ENCODE measurements around the gene TMEM202.
"Not testable (repeated sequence)": the region's sequence is repeated elsewhere in the genome, so short reads cannot be mapped to it uniquely, and the experiment has no call there.

Gene TMEM202

GRCh38 chr15:72398648-72399047 lies 543 bp downstream of the TMEM202 start:
- no peak for TF ChIP-seq CTCF (IDR thresholded peaks at IDR 0.05; ENCODE audit: low read length, missing control alignments)
- H3K4me3 ChIP-seq (replicated peaks; ENCODE audit: low read depth, low read length): no peak overlapping the region
- DNase-seq (ENCODE audit: low read depth): no peak

GRCh38 chr15:72402726-72403125 lies 4.6 kb downstream of the TMEM202 start:
- no peak for TF ChIP-seq CTCF (IDR thresholded peaks at IDR 0.05; ENCODE audit: low read length, missing control alignments)
- H3K4me3 ChIP-seq (replicated peaks; ENCODE audit: low read depth, low read length): no peak overlapping the region
- no peak for DNase-seq (ENCODE audit: low read depth)

- DNase-seq (ENCODE audit: low read depth): no peak
- H3K4me3 ChIP-seq (replicated peaks; ENCODE audit: low read depth, low read length): no peak overlapping the region
- TF ChIP-seq CTCF (IDR thresholded peaks at IDR 0.05; ENCODE audit: low read length, missing control alignments): no peak
Observed at GRCh38 chr15:72404356-72404755, 6.3 kb downstream of the TMEM202 start.

- no peak for DNase-seq (ENCODE audit: low read depth)
- no peak overlapping the region for H3K4me3 ChIP-seq (replicated peaks; ENCODE audit: low read depth, low read length)
- no peak for TF ChIP-seq CTCF (IDR thresholded peaks at IDR 0.05; ENCODE audit: low read length, missing control alignments)
Observed at GRCh38 chr15:72404841-72405240, 6.7 kb downstream of the TMEM202 start.

GRCh38 chr15:72406936-72407335 lies 8.8 kb downstream of the TMEM202 start:
- H3K4me3 ChIP-seq (replicated peaks; ENCODE audit: low read depth, low read length): no peak overlapping the region
- no peak for DNase-seq (ENCODE audit: low read depth)
- no peak for TF ChIP-seq CTCF (IDR thresholded peaks at IDR 0.05; ENCODE audit: low read length, missing control alignments)

GRCh38 chr15:72411111-72411510 lies 13.0 kb downstream of the TMEM202 start:
- no peak for DNase-seq (ENCODE audit: low read depth)
- TF ChIP-seq CTCF (IDR thresholded peaks at IDR 0.05; ENCODE audit: low read length, missing control alignments): no peak
- H3K4me3 ChIP-seq (replicated peaks; ENCODE audit: low read depth, low read length): no peak overlapping the region

GRCh38 chr15:72411544-72411943 lies 13.4 kb downstream of the TMEM202 start:
- DNase-seq (ENCODE audit: low read depth): no peak
- TF ChIP-seq CTCF (IDR thresholded peaks at IDR 0.05; ENCODE audit: low read length, missing control alignments): no peak
- no peak overlapping the region for H3K4me3 ChIP-seq (replicated peaks; ENCODE audit: low read depth, low read length)

- not testable (repeated sequence) for H3K4me3 ChIP-seq (replicated peaks; ENCODE audit: low read depth, low read length); DNase-seq (ENCODE audit: low read depth)
Observed at GRCh38 chr15:72413337-72413736, 15.2 kb downstream of the TMEM202 start.

Data from fibroblast of pulmonary artery (primary cell).